HepG2 (cell line): Measurements from ENCODE around the gene SSC5D. TPM values are rescaled to one million over a fixed set of nuclear protein-coding genes. Genes with fewer than 3 reads are reported as not detected.

Experiments used
- ATM ChIP-seq: fragments of 450-650 bp; IDR thresholded peaks from 2 replicates; pipeline ENCODE4 v1.7.1; 2017; ENCODE audit warnings: mild to moderate bottlenecking, borderline replicate concordance
- CENPT ChIP-seq: sonication (generic); formaldehyde crosslinking; IDR thresholded peaks from 2 replicates; pipeline ENCODE4 v1.8.0; 2022; ENCODE audit warnings: low read depth, mild to moderate bottlenecking, moderate library complexity, missing genetic modification reagents
- ETV6 ChIP-seq: sonication (generic); formaldehyde crosslinking; conservative IDR thresholded peaks from 2 replicates; pipeline ENCODE4 v1.4.0; 2020; ENCODE audit warnings: missing genetic modification reagents
- FOXP1 ChIP-seq, 2 experiments: fragments of 450-650 bp in 1 of 2; IDR thresholded peaks; 2 replicates each; pipeline ENCODE4 v1.6.1; 2017 to 2018; ENCODE audit warnings: antibody characterized with exemption in 1 of 2
- GLI4 ChIP-seq: sonication (generic); formaldehyde crosslinking; IDR thresholded peaks from 2 replicates; pipeline ENCODE4 v1.5.1; 2020; ENCODE audit warnings: missing genetic modification reagents, mild to moderate bottlenecking, moderate library complexity, borderline replicate concordance
- HDAC1 ChIP-seq: sonication (generic); formaldehyde crosslinking; IDR thresholded peaks from 2 replicates; pipeline ENCODE4 v1.5.1; 2020; ENCODE audit warnings: mild to moderate bottlenecking, missing genetic modification reagents
- HOMEZ ChIP-seq: IDR thresholded peaks from 2 replicates; pipeline ENCODE4 v1.6.1; 2016; ENCODE audit warnings: low read depth
- JARID2 ChIP-seq: sonication (generic); formaldehyde crosslinking; IDR thresholded peaks from 2 replicates; pipeline ENCODE4 v1.8.1; 2023; ENCODE audit warnings: missing genetic modification reagents, inconsistent platforms; ENCODE audit not compliant: insufficient replicate concordance
- KDM1A ChIP-seq: IDR thresholded peaks from 2 replicates; pipeline ENCODE4 v1.6.1; 2016; ENCODE audit warnings: missing compliant biosample characterization
- KDM5B ChIP-seq: sonication (generic); formaldehyde crosslinking; IDR thresholded peaks from 2 replicates; pipeline ENCODE4 v1.4.0; 2020; ENCODE audit warnings: missing genetic modification reagents, mild to moderate bottlenecking, borderline replicate concordance
- MEF2D ChIP-seq: sonication (generic); formaldehyde crosslinking; IDR thresholded peaks from 2 replicates; pipeline ENCODE4 v1.5.1; 2020; ENCODE audit warnings: mild to moderate bottlenecking, missing genetic modification reagents
- MIER3 ChIP-seq: IDR thresholded peaks from 2 replicates; pipeline ENCODE4 v1.6.1; 2016; ENCODE audit warnings: missing compliant biosample characterization, borderline replicate concordance
- NFE2L2 ChIP-seq: fragments of 150-350 bp; IDR thresholded peaks from 2 replicates; pipeline ENCODE4 v1.6.1; 2014; ENCODE audit warnings: low read length
- SMAD3 ChIP-seq: sonication (generic); formaldehyde crosslinking; IDR thresholded peaks from 2 replicates; pipeline ENCODE4 v1.4.0; 2020; ENCODE audit warnings: missing genetic modification reagents
- SUZ12 ChIP-seq: fragments of 150-350 bp; IDR thresholded peaks from 2 replicates; pipeline ENCODE4 v1.6.1; 2014; ENCODE audit warnings: low read depth, low read length
- TEAD2 ChIP-seq: sonication (generic); formaldehyde crosslinking; IDR thresholded peaks from 2 replicates; pipeline ENCODE4 v1.9.0; 2021; ENCODE audit warnings: missing genetic modification reagents
- YEATS4 ChIP-seq: sonication (generic); formaldehyde crosslinking; IDR thresholded peaks from 2 replicates; pipeline ENCODE4 v1.4.0; 2020; ENCODE audit warnings: missing genetic modification reagents, borderline replicate concordance
- ZNF101 ChIP-seq: sonication (generic); formaldehyde crosslinking; IDR thresholded peaks from 2 replicates; pipeline ENCODE4 v1.4.0; 2020; ENCODE audit warnings: mild to moderate bottlenecking, low read depth, missing genetic modification reagents, borderline replicate concordance
- ZNF367 ChIP-seq: sonication (generic); formaldehyde crosslinking; IDR thresholded peaks from 2 replicates; pipeline ENCODE4 v1.4.0; 2020; ENCODE audit warnings: missing genetic modification reagents, borderline replicate concordance
- ZNF44 ChIP-seq: sonication (generic); formaldehyde crosslinking; IDR thresholded peaks from 2 replicates; pipeline ENCODE4 v1.5.1; 2020; ENCODE audit warnings: mild to moderate bottlenecking, missing genetic modification reagents
- ZNF547 ChIP-seq: sonication (generic); formaldehyde crosslinking; IDR thresholded peaks from 2 replicates; pipeline ENCODE4 v1.5.1; 2020; ENCODE audit warnings: mild to moderate bottlenecking, missing genetic modification reagents
- ZNF770 ChIP-seq: sonication (generic); formaldehyde crosslinking; IDR thresholded peaks from 2 replicates; pipeline ENCODE4 v1.5.0; 2020; ENCODE audit warnings: mild to moderate bottlenecking, missing genetic modification reagents
- ZNF792 ChIP-seq: IDR thresholded peaks from 2 replicates; pipeline ENCODE4 v1.6.1; 2016
- polyA plus RNA-seq, 8 experiments: library from polyadenylated mRNA; depleted of rRNA in 3 of 8; stranded (reverse) in 7 of 8; unstranded in 1 of 8; fragments of >200 nt; fragmentation: Illumina TruSeq in 4 of 8; extraction: Trizol in 4 of 8; gene quantifications; 2 replicates each; pipeline versions ENCODE4 v1.2.1 to v1.2.3, GENCODE V29; 2011 to 2016; ENCODE audit warnings: low read depth in 4 of 8, missing spikeins in 1 of 8, mixed read lengths in 1 of 8; ENCODE audit not compliant: insufficient read depth in 1 of 8
- total RNA-seq, 5 experiments: library from RNA; depleted of rRNA; stranded (reverse); fragments of >200 nt; fragmentation: Illumina TruSeq; extraction: Trizol; gene quantifications; 2 replicates each; pipeline ENCODE4 v1.2.3, GENCODE V29; 2016; ENCODE audit warnings: low read depth in 1 of 5
- TF ChIP-seq, protein P1 (sequence below): sonication (generic); formaldehyde crosslinking; conservative IDR thresholded peaks from 2 replicates; pipeline ENCODE4 v1.4.0; 2020; ENCODE audit warnings: missing genetic modification reagents
- TF ChIP-seq, protein P2 (sequence below): fragments of 450-650 bp; IDR thresholded peaks from 2 replicates; pipeline ENCODE4 v1.6.1; 2017

The SSC5D gene
- total and polyA plus RNA-seq, 2 of the 13 experiments (the other 11 are each of a cell fraction or from before 2014, with no cell fraction given) = not detected

DNA sequence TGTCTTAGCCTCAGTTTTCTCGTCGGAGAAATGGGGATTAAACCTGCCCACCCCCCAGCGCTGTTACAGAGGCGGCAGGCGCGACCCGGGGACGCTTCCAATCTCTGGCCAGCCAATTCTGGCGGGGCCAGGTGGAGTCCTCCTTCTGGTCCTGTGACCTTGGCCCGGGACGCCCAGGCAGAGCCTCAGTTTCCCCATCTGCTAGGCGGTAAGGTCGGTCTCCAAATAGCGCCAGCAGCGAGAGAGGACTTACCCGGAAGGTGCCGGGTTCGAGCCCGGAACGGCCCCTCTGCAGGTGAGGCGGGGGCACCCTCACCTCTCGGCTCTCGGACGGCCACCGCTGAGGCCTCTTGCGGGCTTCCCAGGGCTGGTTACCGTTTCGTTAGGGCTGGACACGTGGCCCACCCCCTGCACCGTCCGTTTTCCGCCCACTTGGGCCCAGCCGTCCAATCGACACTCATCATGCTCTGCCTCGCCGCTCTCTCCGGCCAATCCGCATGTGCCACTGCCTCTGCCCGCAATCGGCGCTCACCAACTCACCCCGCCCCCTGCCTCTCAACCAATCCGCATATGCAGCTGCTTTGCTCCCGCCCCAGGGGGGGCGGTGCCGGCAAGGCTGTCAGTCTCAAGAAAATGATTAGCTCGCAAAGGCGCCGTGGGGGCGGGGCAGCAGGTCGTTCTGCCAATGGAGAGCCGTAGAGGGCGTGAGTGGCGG is 26.8 kb upstream of the SSC5D start, which contains the start of gene ISOC2 (continued):
- TF ChIP-seq TEAD2 = no peak
- TF ChIP-seq YEATS4 (CRISPR knock-in tag) = peak; percentile 75
- 0 out of 2 replicates have a peak, but pooled peaks have one; percentile 13 for TF ChIP-seq ZNF547
- no peak for TF ChIP-seq ZNF44 (CRISPR knock-in tag)
- TF ChIP-seq HOMEZ (CRISPR knock-in tag) = no peak
- no peak for TF ChIP-seq SUZ12
- TF ChIP-seq ZNF792 (CRISPR knock-in tag) = no peak
- TF ChIP-seq, protein P1, sequence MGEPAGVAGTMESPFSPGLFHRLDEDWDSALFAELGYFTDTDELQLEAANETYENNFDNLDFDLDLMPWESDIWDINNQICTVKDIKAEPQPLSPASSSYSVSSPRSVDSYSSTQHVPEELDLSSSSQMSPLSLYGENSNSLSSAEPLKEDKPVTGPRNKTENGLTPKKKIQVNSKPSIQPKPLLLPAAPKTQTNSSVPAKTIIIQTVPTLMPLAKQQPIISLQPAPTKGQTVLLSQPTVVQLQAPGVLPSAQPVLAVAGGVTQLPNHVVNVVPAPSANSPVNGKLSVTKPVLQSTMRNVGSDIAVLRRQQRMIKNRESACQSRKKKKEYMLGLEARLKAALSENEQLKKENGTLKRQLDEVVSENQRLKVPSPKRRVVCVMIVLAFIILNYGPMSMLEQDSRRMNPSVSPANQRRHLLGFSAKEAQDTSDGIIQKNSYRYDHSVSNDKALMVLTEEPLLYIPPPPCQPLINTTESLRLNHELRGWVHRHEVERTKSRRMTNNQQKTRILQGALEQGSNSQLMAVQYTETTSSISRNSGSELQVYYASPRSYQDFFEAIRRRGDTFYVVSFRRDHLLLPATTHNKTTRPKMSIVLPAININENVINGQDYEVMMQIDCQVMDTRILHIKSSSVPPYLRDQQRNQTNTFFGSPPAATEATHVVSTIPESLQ = no peak
- no peak; the same call in 1 of the 2 replicates for TF ChIP-seq MEF2D (CRISPR knock-in tag)
- TF ChIP-seq HDAC1 = peak; percentile 95
- TF ChIP-seq ZNF367 = no peak
- peak; percentile 42; the same call in 1 of the 2 replicates for TF ChIP-seq KDM5B (CRISPR knock-in tag)
- TF ChIP-seq ZNF770 (CRISPR knock-in tag) = 0 out of 2 replicates have a peak, but pooled peaks have one; percentile 35
- no peak for TF ChIP-seq ATM
- peak; percentile 86 for TF ChIP-seq JARID2 (CRISPR knock-in tag)
- no peak for TF ChIP-seq FOXP1 (IDR thresholded peaks at IDR 0.05)
- 0 out of 2 replicates have a peak, but pooled peaks have one; percentile 10 for TF ChIP-seq FOXP1 (CRISPR knock-in tag; IDR thresholded peaks at IDR 0.05)
- TF ChIP-seq CENPT = no peak
- TF ChIP-seq SMAD3 (CRISPR knock-in tag) = peak; percentile 55; the same call in 1 of the 2 replicates
- no peak for TF ChIP-seq ZNF101 (CRISPR knock-in tag)
- TF ChIP-seq KDM1A (CRISPR knock-in tag) = peak; percentile 98
- no peak for TF ChIP-seq NFE2L2
- 0 out of 2 replicates have a peak, but pooled peaks have one; percentile 14 for TF ChIP-seq GLI4 (CRISPR knock-in tag)
- TF ChIP-seq MIER3 (CRISPR knock-in tag) = no peak
- 0 out of 2 replicates have a peak, but pooled peaks have one; percentile 57 for TF ChIP-seq ETV6 (CRISPR knock-in tag)
- TF ChIP-seq, protein P2, sequence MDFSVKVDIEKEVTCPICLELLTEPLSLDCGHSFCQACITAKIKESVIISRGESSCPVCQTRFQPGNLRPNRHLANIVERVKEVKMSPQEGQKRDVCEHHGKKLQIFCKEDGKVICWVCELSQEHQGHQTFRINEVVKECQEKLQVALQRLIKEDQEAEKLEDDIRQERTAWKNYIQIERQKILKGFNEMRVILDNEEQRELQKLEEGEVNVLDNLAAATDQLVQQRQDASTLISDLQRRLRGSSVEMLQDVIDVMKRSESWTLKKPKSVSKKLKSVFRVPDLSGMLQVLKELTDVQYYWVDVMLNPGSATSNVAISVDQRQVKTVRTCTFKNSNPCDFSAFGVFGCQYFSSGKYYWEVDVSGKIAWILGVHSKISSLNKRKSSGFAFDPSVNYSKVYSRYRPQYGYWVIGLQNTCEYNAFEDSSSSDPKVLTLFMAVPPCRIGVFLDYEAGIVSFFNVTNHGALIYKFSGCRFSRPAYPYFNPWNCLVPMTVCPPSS = no peak
